BLaER1 treated with 17β-estradiol and CSF1 and Interleukin-3, amounts not matched to agents 10 nM and 100 nM (cell line): ENCODE measurements around the gene ADGRL3.

Experiments
- H3K27ac ChIP-seq, 11 experiments: shearing (Covaris generic); formaldehyde crosslinking; 2 replicates each; pipeline ENCODE4 v1.8.1; 2022
- H3K27me3 ChIP-seq, 11 experiments: shearing (Covaris generic); formaldehyde crosslinking; 2 replicates each; pipeline ENCODE4 v1.8.1; 2022
- H3K36me3 ChIP-seq, 11 experiments: shearing (Covaris generic); formaldehyde crosslinking; 2 replicates each; pipeline ENCODE4 v1.8.1; 2022
- H3K4me1 ChIP-seq, 10 experiments: shearing (Covaris generic); formaldehyde crosslinking; 2 replicates each; pipeline ENCODE4 v1.8.1; 2022
- H3K4me2 ChIP-seq, 11 experiments: shearing (Covaris generic); formaldehyde crosslinking; 2 replicates each; pipeline ENCODE4 v1.8.1; 2022
- H3K4me3 ChIP-seq, 10 experiments: shearing (Covaris generic); formaldehyde crosslinking; 2 replicates each; pipeline ENCODE4 v1.8.1; 2022
- H3K9ac ChIP-seq, 11 experiments: shearing (Covaris generic); formaldehyde crosslinking; 2 replicates each; pipeline ENCODE4 v1.8.1; 2022
- H3K9me3 ChIP-seq, 11 experiments: shearing (Covaris generic); formaldehyde crosslinking; replicated peaks in 1 of 11; 2 replicates each; pipeline ENCODE4 v1.8.1; 2022
- H4K20me1 ChIP-seq, 11 experiments: shearing (Covaris generic); formaldehyde crosslinking; 2 replicates each; pipeline ENCODE4 v1.8.1; 2022
- Cebpa-rat ChIP-seq, 11 experiments: shearing (Covaris generic); IDR thresholded peaks; 2 replicates each; pipeline ENCODE4 v1.8.1; 2022

Gene ADGRL3

DNA sequence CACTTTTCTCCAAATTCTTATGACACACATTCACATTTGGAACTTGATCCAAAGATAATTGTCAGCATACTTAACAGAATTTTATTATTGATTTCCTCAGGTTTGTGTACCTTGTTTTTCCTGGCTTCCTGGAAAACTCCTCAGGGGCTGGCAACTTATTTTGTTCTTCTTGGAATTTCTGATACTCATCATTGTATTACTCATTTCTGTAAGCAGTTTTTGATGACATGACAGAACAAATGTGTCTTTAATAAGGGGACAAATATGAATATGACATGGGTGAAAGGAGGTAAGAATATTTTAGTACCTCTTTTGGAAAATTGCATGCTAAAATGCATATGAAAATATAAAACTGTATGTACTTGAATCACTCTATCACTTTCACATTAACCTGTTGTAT, 237.8 kb downstream of the ADGRL3 start:
- H3K27ac ChIP-seq, result no peak overlapping the region
- H3K9me3 ChIP-seq, result no peaks in the 10 kb centered on the region
- no peaks in the 10 kb centered on the region for H3K4me1 ChIP-seq
- H3K4me3 ChIP-seq, result no peak overlapping the region
- TF ChIP-seq Cebpa-rat (IDR thresholded peaks at IDR 0.05), result no peak
- no peaks in the 10 kb centered on the region for H3K36me3 ChIP-seq
- H3K27me3 ChIP-seq, result no peaks in the 10 kb centered on the region
- no peak overlapping the region for H3K4me2 ChIP-seq
- no peaks in the 10 kb centered on the region for H4K20me1 ChIP-seq
- no peak overlapping the region for H3K9ac ChIP-seq

GRCh38 chr4:61440321-61440720, 240.2 kb downstream of the ADGRL3 start:
- no peaks in the 10 kb centered on the region for H4K20me1 ChIP-seq
- H3K36me3 ChIP-seq, result no peaks in the 10 kb centered on the region
- no peak for TF ChIP-seq Cebpa-rat (IDR thresholded peaks at IDR 0.05)
- H3K4me1 ChIP-seq, result no peaks in the 10 kb centered on the region
- no peak overlapping the region for H3K27ac ChIP-seq
- H3K9me3 ChIP-seq, result no peaks in the 10 kb centered on the region
- no peaks in the 10 kb centered on the region for H3K27me3 ChIP-seq
- H3K4me3 ChIP-seq, result no peak overlapping the region
- no peak overlapping the region for H3K9ac ChIP-seq
- H3K4me2 ChIP-seq, result no peak overlapping the region

GRCh38 chr4:61442936-61443335, 242.8 kb downstream of the ADGRL3 start:
- Histone ChIP-seq H3K4me2 (no peak overlapping the region), H3K9ac (no peak overlapping the region), H3K27me3 (no peaks in the 10 kb centered on the region), H3K4me3 (no peak overlapping the region), H3K9me3 (no peaks in the 10 kb centered on the region), H3K36me3 (no peaks in the 10 kb centered on the region), H3K4me1 (no peaks in the 10 kb centered on the region), H3K27ac (no peak overlapping the region), H4K20me1 (no peaks in the 10 kb centered on the region)
- no peak for TF ChIP-seq Cebpa-rat (IDR thresholded peaks at IDR 0.05)

DNA sequence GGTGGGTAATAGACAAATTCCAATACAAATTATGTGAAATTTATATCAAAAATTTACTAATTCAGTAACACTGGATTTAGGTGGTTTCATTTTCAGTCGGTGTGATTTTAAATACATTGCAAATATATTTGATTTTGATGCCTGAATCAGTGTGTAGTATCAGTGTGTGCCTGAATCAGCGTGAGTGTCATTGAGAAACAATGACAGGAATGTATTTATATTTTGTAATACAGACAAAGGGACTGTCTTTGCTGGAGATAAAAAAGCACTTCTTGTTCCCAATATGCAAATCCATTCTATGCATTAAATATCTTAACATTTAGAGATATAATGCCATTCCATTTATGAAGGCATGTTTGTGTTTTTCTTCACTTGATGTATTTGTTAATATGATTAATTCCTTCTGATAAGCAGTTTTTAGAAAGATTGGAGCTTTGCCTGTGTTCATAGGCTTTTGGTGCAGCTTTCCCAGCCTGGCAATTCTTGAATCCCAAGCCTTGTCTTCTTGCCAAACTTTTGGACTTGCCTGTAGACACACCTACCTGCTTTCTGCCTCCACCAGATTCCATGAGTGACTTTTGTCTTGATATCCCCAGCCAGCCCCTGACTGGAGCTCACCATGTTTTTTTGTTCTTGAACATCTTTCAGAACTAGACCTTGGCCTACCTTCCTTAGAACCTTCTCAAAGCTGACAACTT, 243.8 kb downstream of the ADGRL3 start:
- no peaks in the 10 kb centered on the region for H3K27me3 ChIP-seq
- no peak overlapping the region for H3K4me3 ChIP-seq
- TF ChIP-seq Cebpa-rat (IDR thresholded peaks at IDR 0.05), result no peak
- H4K20me1 ChIP-seq, result no peaks in the 10 kb centered on the region
- no peaks in the 10 kb centered on the region for H3K9me3 ChIP-seq
- no peak overlapping the region for H3K9ac ChIP-seq
- no peaks in the 10 kb centered on the region for H3K36me3 ChIP-seq
- no peak overlapping the region for H3K27ac ChIP-seq
- H3K4me1 ChIP-seq, result no peaks in the 10 kb centered on the region
- no peak overlapping the region for H3K4me2 ChIP-seq

DNA sequence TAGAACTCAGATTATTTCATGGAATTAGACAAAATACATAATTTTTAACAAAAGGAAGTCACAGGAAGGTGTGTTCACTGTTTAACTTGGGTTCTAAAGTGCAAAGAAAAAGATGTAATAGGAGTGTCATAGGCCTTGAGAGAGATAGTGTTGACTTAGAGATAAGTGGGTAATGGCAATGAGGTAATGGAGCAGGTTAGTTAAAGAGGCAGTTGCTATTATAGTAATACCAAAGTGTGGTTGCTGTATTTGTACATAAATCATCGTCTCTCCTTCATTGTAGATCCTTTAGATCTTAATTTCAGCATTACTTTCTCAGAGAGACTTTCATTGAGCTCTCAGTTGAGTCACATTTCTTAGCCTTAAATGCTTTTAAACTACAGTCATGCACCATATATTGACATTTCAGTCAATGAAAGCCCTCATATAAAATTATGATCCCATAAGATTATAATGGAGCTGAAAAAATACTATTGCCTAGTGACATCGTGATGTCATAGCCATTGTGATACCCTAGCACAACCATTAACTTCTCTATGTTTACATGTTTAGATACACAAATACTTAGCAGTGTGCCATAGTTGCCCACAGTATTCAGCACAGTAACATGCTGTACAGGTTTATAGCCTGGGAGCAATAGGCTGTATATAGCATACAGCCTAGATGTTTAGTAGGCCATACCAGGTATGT, 245.4 kb downstream of the ADGRL3 start:
- no peaks in the 10 kb centered on the region for H3K4me1 ChIP-seq
- TF ChIP-seq Cebpa-rat (IDR thresholded peaks at IDR 0.05), result no peak
- H3K27ac ChIP-seq, result no peak overlapping the region
- no peaks in the 10 kb centered on the region for H3K27me3 ChIP-seq
- H3K4me2 ChIP-seq, result no peak overlapping the region
- no peaks in the 10 kb centered on the region for H3K36me3 ChIP-seq
- no peak overlapping the region for H3K9ac ChIP-seq
- no peaks in the 10 kb centered on the region for H3K9me3 ChIP-seq
- no peak overlapping the region for H3K4me3 ChIP-seq
- H4K20me1 ChIP-seq, result no peaks in the 10 kb centered on the region

DNA sequence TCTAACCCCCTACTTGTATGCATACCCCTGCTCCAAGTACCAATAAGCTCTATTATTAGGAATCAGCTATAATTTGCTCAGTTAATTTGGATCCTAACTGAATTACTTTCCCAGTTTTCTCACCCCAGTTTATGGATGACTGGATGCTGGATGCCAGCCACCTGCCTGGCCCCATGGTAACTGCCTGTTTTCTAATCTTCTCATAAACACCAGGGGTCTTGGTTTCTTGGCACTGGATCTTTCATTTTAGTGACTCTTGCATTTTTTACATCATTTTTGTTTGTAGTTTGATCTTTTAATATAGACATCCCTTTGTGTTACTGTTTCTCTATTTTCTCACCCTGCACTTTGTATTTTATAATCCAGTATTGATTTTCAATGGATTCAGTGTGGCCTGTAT, 246.8 kb downstream of the ADGRL3 start:
- Histone ChIP-seq H3K27ac (no peak overlapping the region), H3K36me3 (no peaks in the 10 kb centered on the region), H4K20me1 (no peaks in the 10 kb centered on the region), H3K4me1 (no peaks in the 10 kb centered on the region), H3K4me3 (no peak overlapping the region), H3K9me3 (no peaks in the 10 kb centered on the region), H3K4me2 (no peak overlapping the region), H3K27me3 (no peaks in the 10 kb centered on the region), H3K9ac (no peak overlapping the region)
- no peak for TF ChIP-seq Cebpa-rat (IDR thresholded peaks at IDR 0.05)

DNA sequence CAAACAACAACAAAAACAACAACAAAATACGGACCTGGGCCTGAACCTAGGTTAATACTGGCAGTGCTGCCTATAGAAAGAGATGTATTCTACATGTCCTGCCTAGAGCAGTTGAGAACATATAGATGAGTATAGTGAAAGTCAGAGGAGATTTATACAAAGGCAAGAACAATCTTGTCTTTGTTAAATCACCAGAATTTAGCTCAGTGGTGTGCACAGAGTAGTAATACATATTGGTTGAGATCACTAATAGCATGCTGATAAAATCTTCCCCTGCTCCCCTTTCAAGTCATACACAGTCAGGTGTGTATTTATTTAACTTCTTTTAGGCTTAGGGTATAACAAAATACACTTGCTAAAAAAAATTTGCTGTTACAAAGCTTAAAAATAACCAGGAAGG, 247.8 kb downstream of the ADGRL3 start:
- Histone ChIP-seq H3K4me3 (no peak overlapping the region), H4K20me1 (no peaks in the 10 kb centered on the region), H3K9ac (no peak overlapping the region), H3K36me3 (no peaks in the 10 kb centered on the region), H3K9me3 (no peaks in the 10 kb centered on the region), H3K4me1 (no peaks in the 10 kb centered on the region), H3K27me3 (no peaks in the 10 kb centered on the region), H3K4me2 (no peak overlapping the region), H3K27ac (no peak overlapping the region)
- TF ChIP-seq Cebpa-rat (IDR thresholded peaks at IDR 0.05), result no peak

GRCh38 chr4:61451935-61452334, 251.8 kb downstream of the ADGRL3 start:
- H3K9me3 ChIP-seq, result no peaks in the 10 kb centered on the region
- H3K4me2 ChIP-seq, result no peak overlapping the region
- H3K4me1 ChIP-seq, result no peaks in the 10 kb centered on the region
- H3K36me3 ChIP-seq, result no peaks in the 10 kb centered on the region
- H3K4me3 ChIP-seq, result no peak overlapping the region
- H3K27ac ChIP-seq, result no peak overlapping the region
- no peak overlapping the region for H3K9ac ChIP-seq
- no peaks in the 10 kb centered on the region for H4K20me1 ChIP-seq
- H3K27me3 ChIP-seq, result no peaks in the 10 kb centered on the region
- TF ChIP-seq Cebpa-rat (IDR thresholded peaks at IDR 0.05), result no peak

DNA sequence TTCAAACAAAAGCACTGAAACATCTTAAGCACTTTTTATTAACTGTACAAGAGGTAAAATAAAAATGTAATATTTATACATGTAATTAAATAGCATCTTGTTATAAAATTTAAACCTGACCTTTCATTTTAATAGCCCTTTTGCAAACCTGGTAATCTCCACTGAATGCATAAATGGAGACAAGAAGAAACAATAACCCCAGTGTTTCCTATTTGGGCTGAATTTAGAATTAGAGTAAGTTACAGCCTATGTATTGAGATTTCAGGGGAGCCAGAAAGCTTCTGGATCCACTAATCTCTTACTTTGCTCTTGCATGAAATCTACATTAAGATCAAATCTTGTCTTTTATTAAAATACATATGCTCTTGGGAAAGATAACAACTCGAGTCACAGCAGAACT, 261.8 kb downstream of the ADGRL3 start:
- Histone ChIP-seq H3K4me1 (no peaks in the 10 kb centered on the region), H3K4me3 (no peak overlapping the region), H3K9me3 (no peaks in the 10 kb centered on the region), H3K36me3 (no peaks in the 10 kb centered on the region), H3K27ac (no peak overlapping the region), H3K4me2 (no peak overlapping the region), H4K20me1 (no peaks in the 10 kb centered on the region; a peak in 1 of 22 replicates), H3K27me3 (no peaks in the 10 kb centered on the region), H3K9ac (no peak overlapping the region)
- TF ChIP-seq Cebpa-rat (IDR thresholded peaks at IDR 0.05), result no peak
